ENCODE data around the gene ANGPTL1. TPM values are rescaled to one million over a fixed set of nuclear protein-coding genes. Genes with fewer than 3 reads are reported as not detected.

The ANGPTL1 gene
- total and polyA plus RNA-seq, 2 of the 13 experiments (the other 11 are each of a cell fraction or from before 2014, with no cell fraction given) = 2.9 to 9.3 TPM

DNA sequence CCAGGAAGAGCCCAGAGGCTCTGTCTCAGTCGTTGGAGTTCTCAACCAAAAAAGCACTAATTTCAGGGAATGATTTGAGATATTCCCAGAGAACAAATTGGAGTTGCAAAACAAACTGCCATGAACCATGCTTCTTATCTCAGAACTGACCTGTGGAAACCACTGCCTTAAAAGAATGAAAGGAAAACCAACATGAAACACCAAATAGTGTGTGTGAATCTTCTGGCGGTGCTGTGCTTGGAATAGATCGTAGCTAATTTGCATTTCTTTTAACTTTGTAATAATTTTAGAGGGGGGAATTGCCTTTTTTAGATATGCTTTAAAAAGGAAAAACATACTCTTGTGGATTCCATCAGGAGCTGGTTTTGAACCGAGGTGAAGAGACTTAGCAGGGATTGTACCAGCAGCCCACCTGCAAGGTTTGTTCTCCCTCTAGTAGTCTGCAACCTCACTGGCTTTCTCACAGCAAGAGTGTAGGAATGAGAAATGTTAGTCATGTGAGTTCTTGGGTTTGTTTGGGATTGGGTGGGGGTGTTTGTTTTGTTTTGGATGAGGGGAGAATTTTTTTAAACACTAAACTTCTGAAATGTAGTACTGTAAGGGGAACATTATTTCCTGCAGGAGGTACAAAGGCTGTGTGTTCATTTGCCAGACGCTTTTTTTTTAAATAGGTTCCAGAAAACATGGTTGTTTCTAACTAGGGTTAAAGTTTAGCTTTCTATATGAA lies 45.7 kb upstream of the ANGPTL1 start (continued):
- TF ChIP-seq, protein P1, sequence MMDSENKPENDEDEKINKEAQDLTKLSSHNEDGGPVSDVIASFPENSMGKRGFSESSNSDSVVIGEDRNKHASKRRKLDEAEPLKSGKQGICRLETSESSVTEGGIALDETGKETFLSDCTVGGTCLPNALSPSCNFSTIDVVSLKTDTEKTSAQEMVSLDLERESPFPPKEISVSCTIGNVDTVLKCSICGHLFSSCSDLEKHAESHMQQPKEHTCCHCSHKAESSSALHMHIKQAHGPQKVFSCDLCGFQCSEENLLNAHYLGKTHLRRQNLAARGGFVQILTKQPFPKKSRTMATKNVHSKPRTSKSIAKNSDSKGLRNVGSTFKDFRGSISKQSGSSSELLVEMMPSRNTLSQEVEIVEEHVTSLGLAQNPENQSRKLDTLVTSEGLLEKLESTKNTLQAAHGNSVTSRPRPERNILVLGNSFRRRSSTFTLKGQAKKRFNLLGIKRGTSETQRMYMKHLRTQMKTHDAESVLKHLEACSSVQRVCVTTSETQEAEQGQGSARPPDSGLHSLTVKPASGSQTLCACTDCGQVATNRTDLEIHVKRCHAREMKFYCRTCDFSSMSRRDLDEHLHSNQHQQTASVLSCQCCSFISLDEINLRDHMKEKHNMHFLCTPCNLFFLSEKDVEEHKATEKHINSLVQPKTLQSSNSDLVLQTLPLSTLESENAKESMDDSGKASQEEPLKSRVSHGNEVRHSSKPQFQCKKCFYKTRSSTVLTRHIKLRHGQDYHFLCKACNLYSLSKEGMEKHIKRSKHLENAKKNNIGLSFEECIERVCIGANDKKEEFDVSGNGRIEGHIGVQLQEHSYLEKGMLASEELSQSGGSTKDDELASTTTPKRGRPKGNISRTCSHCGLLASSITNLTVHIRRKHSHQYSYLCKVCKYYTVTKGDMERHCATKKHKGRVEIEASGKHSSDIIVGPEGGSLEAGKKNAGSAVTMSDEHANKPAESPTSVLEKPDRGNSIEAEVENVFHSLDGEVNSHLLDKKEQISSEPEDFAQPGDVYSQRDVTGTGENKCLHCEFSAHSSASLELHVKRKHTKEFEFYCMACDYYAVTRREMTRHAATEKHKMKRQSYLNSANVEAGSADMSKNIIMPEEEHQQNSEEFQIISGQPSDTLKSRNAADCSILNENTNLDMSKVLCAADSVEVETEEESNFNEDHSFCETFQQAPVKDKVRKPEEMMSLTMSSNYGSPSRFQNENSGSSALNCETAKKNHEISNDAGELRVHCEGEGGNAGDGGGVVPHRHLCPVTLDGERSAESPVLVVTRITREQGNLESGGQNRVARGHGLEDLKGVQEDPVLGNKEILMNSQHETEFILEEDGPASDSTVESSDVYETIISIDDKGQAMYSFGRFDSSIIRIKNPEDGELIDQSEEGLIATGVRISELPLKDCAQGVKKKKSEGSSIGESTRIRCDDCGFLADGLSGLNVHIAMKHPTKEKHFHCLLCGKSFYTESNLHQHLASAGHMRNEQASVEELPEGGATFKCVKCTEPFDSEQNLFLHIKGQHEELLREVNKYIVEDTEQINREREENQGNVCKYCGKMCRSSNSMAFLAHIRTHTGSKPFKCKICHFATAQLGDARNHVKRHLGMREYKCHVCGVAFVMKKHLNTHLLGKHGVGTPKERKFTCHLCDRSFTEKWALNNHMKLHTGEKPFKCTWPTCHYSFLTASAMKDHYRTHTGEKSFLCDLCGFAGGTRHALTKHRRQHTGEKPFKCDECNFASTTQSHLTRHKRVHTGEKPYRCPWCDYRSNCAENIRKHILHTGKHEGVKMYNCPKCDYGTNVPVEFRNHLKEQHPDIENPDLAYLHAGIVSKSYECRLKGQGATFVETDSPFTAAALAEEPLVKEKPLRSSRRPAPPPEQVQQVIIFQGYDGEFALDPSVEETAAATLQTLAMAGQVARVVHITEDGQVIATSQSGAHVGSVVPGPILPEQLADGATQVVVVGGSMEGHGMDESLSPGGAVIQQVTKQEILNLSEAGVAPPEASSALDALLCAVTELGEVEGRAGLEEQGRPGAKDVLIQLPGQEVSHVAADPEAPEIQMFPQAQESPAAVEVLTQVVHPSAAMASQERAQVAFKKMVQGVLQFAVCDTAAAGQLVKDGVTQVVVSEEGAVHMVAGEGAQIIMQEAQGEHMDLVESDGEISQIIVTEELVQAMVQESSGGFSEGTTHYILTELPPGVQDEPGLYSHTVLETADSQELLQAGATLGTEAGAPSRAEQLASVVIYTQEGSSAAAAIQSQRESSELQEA (CRISPR knock-in tag; IDR thresholded peaks at IDR 0.05; ENCODE audit: not compliant biosample characterization) = no peak
- no peak for TF ChIP-seq TAF15 (IDR thresholded peaks at IDR 0.05; ENCODE audit: low read depth, low read length, poor library complexity, severe bottlenecking)
- TF ChIP-seq ZEB1 (IDR thresholded peaks at IDR 0.05; ENCODE audit: insufficient replicate concordance, low read depth) = no peak
- TF ChIP-seq KLF16 (CRISPR knock-in tag; IDR thresholded peaks at IDR 0.05) = peak in 1 of 2 experiments; percentile 23; a peak in 1 of 4 replicates
- TF ChIP-seq TARDBP (CRISPR knock-in tag; IDR thresholded peaks at IDR 0.05) = 0 out of 2 replicates have a peak, but pooled peaks have one; percentile 21
- TF ChIP-seq, protein P2, sequence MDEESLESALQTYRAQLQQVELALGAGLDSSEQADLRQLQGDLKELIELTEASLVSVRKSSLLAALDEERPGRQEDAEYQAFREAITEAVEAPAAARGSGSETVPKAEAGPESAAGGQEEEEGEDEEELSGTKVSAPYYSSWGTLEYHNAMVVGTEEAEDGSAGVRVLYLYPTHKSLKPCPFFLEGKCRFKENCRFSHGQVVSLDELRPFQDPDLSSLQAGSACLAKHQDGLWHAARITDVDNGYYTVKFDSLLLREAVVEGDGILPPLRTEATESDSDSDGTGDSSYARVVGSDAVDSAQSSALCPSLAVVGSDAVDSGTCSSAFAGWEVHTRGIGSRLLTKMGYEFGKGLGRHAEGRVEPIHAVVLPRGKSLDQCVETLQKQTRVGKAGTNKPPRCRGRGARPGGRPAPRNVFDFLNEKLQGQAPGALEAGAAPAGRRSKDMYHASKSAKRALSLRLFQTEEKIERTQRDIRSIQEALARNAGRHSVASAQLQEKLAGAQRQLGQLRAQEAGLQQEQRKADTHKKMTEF (CRISPR knock-in tag; IDR thresholded peaks at IDR 0.05) = peak; percentile 42; the same call in 1 of the 2 replicates
- peak; percentile 34; the same call in 1 of the 2 replicates for TF ChIP-seq BHLHE40 (IDR thresholded peaks at IDR 0.05; ENCODE audit: low read length)
- no peak for TF ChIP-seq TBX3 (IDR thresholded peaks at IDR 0.05; ENCODE audit: borderline replicate concordance)
- no peak for TF ChIP-seq ZFP37 (CRISPR knock-in tag; IDR thresholded peaks at IDR 0.05; ENCODE audit: borderline replicate concordance)
- no peak for TF ChIP-seq NFATC3 (CRISPR knock-in tag; IDR thresholded peaks at IDR 0.05)
- no peak; the same call in 1 of the 2 replicates for TF ChIP-seq THAP11 (CRISPR knock-in tag; IDR thresholded peaks at IDR 0.05)
- TF ChIP-seq, protein P3, sequence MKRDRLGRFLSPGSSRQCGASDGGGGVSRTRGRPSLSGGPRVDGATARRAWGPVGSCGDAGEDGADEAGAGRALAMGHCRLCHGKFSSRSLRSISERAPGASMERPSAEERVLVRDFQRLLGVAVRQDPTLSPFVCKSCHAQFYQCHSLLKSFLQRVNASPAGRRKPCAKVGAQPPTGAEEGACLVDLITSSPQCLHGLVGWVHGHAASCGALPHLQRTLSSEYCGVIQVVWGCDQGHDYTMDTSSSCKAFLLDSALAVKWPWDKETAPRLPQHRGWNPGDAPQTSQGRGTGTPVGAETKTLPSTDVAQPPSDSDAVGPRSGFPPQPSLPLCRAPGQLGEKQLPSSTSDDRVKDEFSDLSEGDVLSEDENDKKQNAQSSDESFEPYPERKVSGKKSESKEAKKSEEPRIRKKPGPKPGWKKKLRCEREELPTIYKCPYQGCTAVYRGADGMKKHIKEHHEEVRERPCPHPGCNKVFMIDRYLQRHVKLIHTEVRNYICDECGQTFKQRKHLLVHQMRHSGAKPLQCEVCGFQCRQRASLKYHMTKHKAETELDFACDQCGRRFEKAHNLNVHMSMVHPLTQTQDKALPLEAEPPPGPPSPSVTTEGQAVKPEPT (CRISPR knock-in tag; IDR thresholded peaks at IDR 0.05; ENCODE audit: low read depth) = no peak
- no peak for TF ChIP-seq CBX1 (IDR thresholded peaks at IDR 0.05; ENCODE audit: low read depth)
- no peak for TF ChIP-seq ZBTB21 (CRISPR knock-in tag; IDR thresholded peaks at IDR 0.05)
- TF ChIP-seq, protein P4, sequence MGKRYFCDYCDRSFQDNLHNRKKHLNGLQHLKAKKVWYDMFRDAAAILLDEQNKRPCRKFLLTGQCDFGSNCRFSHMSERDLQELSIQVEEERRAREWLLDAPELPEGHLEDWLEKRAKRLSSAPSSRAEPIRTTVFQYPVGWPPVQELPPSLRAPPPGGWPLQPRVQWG (CRISPR knock-in tag; IDR thresholded peaks at IDR 0.05; ENCODE audit: borderline replicate concordance, low read depth) = no peak
- no peak for TF ChIP-seq MEIS2 (CRISPR knock-in tag; IDR thresholded peaks at IDR 0.05)
- no peak for TF ChIP-seq FOXA1 (IDR thresholded peaks at IDR 0.05)
- TF ChIP-seq FOXA1 (CRISPR knock-in tag; IDR thresholded peaks at IDR 0.05) = 0 out of 2 replicates have a peak, but pooled peaks have one; percentile 4
